ENCODE data around the gene NPPC.
"Not testable (repeated sequence)": the region's sequence is repeated elsewhere in the genome, so short reads cannot be mapped to it uniquely, and the experiment has no call there.

DNA sequence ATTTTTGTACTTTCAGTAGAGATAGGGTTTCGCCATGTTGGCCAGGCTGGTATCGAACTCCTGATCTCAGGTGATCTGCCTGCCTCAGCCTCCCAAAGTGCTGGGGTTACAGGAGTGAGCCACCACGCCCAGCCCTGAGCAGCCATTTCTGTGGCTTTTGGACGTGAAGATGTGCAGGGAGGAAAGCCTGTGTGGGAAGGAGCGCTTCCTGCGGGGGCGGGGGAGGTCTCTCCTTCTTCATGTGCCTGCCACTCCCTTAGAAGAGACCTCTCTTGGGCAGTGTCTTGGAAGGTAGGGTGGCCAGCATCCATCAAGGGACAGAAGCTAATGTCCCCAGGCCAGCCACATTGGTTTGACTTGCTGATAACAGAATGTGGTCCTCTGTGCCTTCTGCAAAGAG, 16.0 kb downstream of the NPPC start:
- not testable (repeated sequence) for TF ChIP-seq EZH2 (IDR thresholded peaks at IDR 0.05; ENCODE audit: insufficient read depth, poor library complexity, severe bottlenecking); EZH2phosphoT487 (IDR thresholded peaks at IDR 0.05; ENCODE audit: insufficient read depth, low read depth)

Data from GM23248 (cell line).